GM12873 (cell line): ENCODE data around the gene SHBG.

Experiments used
- CTCF ChIP-seq: IDR thresholded peaks from 2 replicates; pipeline ENCODE4 v1.5.1; 2012; ENCODE audit warnings: low read depth, mild to moderate bottlenecking, moderate library complexity, low read length, control low read depth; ENCODE audit not compliant: insufficient read depth; ENCODE audit errors: missing control alignments

Gene SHBG, protein sequence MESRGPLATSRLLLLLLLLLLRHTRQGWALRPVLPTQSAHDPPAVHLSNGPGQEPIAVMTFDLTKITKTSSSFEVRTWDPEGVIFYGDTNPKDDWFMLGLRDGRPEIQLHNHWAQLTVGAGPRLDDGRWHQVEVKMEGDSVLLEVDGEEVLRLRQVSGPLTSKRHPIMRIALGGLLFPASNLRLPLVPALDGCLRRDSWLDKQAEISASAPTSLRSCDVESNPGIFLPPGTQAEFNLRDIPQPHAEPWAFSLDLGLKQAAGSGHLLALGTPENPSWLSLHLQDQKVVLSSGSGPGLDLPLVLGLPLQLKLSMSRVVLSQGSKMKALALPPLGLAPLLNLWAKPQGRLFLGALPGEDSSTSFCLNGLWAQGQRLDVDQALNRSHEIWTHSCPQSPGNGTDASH

GRCh38 chr17:7629939-7630571 is at the start of gene SHBG:
TSS of gene SHBG (plus strand) at chr17:7630135. CDS start at chr17:7630173, 38 bp downstream.
- no peak for TF ChIP-seq CTCF

GRCh38 chr17:7580604-7581575 is 49.0 kb upstream of the SHBG start:
- no peak for TF ChIP-seq CTCF

GRCh38 chr17:7582396-7583252 is 47.3 kb upstream of the SHBG start:
- no peak for TF ChIP-seq CTCF

- TF ChIP-seq CTCF: no peak
Measured at GRCh38 chr17:7583253-7584109, 46.5 kb upstream of the SHBG start, which contains the start of gene MPDU1. TSS of gene MPDU1 (plus strand) at chr17:7583852. CDS start at chr17:7583863, 11 bp downstream.

DNA sequence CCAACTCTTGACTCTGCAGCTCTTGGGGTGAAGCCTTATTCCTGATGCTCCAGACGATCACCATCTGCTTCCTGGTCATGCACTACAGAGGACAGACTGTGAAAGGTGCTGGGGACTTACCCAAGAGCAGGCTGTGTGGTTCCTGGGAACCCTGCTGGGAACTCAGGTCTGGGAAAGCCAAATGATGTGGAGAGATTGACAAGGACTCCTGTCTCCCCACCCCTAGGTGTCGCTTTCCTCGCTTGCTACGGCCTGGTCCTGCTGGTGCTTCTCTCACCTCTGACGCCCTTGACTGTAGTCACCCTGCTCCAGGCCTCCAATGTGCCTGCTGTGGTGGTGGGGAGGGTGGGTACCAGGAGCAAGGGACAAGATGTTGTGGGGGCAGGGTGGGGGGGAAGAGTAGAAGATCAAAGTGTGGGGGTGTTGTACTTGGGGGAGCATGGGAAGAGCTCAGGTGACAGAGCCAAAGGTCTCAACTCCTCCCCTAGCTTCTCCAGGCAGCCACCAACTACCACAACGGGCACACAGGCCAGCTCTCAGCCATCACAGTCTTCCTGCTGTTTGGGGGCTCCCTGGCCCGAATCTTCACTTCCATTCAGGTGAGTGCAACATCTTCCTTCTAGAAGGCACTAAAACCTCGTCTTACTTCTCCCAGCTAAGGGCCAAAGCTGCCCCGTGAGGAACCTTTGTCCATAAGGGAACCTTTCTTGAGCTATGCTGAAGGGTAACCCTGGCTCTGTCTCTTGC is 43.1 kb upstream of the SHBG start:
- no peak for TF ChIP-seq CTCF
